ENCODE measurements around the gene ABCD4.

The ABCD4 gene

DNA sequence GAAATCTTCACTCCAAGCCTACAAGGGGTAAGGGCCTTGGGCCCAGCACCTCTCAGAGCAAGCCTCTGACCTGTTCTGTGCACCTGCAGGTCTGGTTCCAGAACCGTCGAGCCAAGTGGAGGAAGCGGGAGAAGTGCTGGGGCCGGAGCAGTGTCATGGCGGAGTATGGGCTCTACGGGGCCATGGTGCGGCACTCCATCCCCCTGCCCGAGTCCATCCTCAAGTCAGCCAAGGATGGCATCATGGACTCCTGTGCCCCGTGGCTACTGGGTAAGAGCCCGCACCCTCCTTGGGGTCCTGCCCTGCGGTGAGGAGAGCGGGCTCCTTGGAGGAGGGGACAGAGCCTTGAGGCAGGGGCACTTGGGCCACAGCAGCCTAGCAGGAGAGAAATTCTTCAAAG is 43.2 kb downstream of the ABCD4 start:
- DNase-seq (ENCODE audit: low spot score): no peak

GRCh38 chr14:74258764-74259035 is 44.0 kb downstream of the ABCD4 start:
- DNase-seq (ENCODE audit: low spot score): no peak

DNA sequence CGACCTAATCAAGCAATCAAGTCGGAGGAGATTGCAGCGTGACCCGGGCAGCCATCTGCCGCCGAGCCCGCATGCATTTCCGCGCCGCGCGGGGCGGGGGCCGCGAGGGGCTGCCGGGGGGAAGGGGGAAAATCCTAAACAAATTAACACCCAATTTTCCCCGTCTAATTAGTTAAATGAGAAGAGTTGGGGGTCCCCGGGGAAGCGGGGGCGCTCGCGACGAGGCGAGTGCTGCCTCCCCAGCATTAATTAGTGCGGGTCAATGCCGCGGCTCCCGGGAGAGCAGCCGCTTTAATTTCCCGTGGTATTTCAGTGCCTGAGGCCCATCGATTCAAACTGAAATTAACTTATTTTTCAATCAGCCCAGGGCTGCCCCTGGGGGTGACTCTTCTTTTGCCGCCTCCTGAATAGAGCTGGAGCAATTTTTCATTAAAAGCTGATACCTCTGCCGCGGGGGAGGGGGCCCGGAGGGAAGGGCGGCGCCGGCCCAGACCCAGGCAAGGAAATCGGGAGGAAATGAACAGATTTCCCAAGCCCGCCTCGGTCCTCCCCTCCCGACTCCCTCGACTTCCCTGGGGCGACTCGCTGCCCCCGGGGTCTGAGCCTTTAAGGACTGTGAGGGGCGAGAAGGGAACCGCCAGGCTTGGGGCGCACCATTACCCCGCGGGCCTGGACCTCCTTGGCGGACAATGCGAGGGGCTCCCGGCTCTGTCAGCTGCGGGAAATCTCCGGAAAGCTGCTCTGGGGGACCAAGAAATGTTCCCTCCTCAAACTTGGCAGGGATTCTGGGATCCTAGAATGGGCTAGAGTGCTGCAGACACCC is 44.6 kb downstream of the ABCD4 start:
- DNase-seq (ENCODE audit: low spot score): no peak

- peak; percentile 59 for DNase-seq (ENCODE audit: low spot score)
Observed at GRCh38 chr14:74257078-74257940, 45.4 kb downstream of the ABCD4 start.

GRCh38 chr14:74255281-74255680 is 47.5 kb downstream of the ABCD4 start:
- DNase-seq (ENCODE audit: low spot score): no peak

DNA sequence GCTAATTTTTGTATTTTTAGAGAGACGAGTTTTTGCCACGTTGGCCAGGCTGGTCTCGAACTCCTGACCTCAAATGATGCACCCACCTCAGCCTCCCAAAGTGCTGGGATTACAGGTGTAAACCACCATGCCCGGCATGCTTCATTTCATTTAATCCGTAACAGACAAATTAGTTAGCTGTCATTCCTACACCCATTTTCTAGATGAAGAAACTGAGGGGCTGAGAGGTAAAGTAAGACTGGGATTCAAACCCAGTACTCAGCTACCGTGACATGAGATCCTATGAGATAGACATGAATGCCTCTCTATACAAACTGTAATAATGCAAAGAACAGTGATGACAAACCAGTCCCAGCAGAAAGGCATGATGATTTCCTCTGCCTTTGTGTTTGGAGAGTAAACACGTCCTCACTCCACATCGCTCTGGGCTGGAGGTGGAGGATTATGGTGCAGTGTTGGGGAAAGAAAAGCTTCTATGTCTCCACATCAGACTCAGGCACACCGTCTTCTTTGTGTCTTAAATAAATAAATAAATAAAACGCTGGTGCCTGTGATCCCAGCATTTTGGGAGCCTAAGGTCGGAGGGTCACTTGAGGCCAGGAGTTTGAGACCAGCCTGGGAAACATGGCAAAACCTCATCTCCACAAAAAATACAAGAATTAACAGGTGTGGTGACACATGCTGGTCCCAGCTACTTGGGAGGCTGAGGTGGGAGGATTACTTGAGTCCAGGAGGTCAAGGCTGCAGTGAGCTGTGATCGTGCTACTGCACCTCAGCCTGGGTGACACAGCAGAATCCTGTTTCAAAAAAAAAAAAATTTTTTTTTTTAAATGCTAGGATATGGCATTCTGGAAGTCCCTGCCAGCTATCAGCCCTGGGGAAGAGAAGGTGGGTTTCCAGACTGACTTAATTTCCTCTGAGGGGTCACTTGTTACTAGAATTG is 53.0 kb downstream of the ABCD4 start:
- no peak for DNase-seq (ENCODE audit: low spot score)

- no peak for DNase-seq (ENCODE audit: low spot score)
Observed at GRCh38 chr14:74248017-74248416, 54.7 kb downstream of the ABCD4 start.

GRCh38 chr14:74246542-74246941 is 56.2 kb downstream of the ABCD4 start:
- no peak for DNase-seq (ENCODE audit: low spot score)

GRCh38 chr14:74245292-74245691 is 57.4 kb downstream of the ABCD4 start:
- no peak for DNase-seq (ENCODE audit: low spot score)

DNA sequence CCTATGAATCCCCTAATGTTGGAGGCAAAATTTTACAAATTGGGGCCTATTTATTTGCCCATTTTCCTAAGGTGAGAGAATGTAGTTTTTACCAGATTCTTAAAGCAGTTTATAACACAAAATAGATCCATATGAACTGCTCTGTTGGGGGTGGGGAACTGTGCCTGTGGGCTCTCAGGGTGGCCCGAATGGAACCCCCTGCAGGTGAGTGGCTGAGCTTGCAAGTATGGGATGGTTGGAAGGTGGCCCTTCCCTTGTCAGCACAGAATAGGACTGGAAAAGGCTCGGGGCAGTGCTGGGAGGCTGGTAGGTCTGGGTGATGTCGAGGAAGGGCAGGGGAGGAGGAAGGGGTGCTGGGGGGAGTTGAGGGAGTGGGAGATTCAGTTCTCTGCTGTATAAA is 58.6 kb downstream of the ABCD4 start:
- no peak for DNase-seq (ENCODE audit: low spot score)

GRCh38 chr14:74243051-74243450 is 59.7 kb downstream of the ABCD4 start:
- DNase-seq (ENCODE audit: low spot score): no peak

GRCh38 chr14:74242780-74243042 is 60.0 kb downstream of the ABCD4 start:
- DNase-seq (ENCODE audit: low spot score): no peak

GRCh38 chr14:74242021-74242779 is 60.5 kb downstream of the ABCD4 start:
- DNase-seq (ENCODE audit: low spot score): no peak

DNA sequence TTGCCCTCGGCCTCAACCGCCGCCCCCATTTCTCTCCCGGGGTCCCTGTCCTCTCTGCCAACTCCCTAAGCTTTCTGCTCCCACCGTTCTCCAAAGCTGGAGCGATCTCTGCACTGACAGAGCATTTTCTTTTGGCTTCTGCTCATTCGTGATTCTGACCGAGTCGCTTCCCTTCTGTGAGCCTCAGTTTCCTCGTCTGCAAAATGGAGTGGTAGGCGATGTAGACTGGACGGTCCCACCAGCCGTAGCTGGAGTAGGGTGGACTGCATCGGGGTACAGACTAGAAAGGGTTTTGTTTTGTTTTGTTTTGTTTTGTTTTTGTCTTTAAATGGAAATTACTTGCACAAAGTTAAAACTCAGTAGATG is 61.1 kb downstream of the ABCD4 start:
- no peak for DNase-seq (ENCODE audit: low spot score)

DNA sequence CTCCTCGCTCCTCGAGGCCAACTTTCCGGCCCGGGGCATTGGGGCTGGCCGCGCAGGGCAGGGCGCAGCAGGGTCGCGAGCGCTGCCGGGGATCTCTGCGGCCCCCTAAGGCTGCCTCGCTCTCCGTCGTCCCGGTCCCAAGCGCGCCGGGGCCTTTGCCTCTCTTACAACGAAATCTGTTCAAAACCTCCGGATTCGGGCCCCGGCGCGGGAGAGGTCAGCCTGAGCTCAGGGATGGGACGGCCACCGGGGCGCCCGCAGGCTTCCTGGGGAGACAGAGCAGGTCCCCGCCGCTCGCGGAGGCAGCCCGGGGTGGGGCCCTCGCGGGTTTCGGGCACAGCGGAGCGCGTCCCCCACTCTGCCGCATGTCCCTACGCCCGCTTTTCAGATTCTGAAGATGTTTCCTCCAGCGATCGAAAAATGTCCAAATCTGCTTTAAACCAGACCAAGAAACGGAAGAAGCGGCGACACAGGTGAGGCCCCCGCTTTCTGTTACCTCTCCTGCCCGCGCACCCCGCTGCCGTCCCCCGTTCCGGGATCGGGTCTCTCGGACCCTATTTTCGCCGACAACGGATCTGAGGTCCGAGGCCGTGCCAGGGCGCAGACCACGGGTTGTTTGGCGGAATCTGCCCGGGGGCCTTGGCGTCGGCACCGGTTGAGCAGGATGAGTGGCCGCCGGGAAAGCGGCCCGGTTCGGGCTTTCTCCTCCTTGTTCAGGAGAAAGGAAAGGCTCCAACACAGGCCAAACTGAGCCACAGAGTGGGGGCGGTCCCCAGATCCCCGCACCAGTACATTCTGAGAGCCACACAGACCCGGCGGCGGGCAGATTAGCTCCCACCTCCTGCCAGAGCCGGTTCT is 61.7 kb downstream of the ABCD4 start:
- no peak for DNase-seq (ENCODE audit: low spot score)

DNA sequence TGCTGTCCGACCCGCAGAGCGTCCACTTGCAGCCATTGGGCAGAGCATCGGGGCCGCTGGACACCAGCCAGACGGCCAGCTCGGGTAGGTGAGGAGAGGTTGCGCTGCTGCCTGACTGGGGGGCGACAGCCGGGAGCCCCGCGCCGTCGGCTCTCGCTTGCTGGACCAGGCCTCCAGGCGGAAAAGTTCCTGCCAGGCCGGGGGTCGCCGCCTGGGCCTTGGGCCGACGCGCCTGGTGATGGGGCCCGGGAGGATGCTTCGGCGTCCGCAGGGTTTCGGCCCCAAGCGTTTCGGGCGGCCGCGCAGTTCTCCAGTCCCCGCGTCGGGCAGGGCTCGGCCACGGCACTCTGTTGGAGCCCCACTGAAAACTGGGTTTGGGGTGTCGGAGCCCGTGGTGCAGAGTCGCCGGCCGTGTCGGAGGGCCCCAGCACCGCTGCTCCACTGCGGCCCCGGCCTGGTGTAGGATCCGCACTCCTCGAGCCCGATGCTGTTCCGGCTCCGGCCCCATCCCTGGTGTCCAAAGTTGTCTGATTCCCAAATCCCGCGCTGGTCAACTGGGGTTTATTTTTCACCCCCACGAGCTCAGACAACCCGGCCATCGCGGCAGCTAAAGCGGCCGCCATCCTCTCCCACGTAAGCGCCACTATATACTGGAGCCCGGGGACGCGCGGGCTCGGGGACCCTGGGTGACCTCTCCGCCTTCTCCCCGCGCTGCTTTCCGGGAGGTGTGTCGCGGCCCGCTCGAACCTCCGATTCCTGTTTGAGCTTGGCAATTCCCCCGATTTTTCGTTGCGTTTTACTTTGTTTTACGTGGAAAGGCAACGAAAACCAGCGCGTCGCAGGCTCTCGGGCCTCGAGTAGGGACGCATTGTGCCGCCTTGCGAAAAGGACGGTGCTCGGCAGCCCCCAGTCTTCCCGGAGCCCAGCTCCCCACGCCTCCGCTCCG is 62.6 kb downstream of the ABCD4 start:
- no peak for DNase-seq (ENCODE audit: low spot score)

DNA sequence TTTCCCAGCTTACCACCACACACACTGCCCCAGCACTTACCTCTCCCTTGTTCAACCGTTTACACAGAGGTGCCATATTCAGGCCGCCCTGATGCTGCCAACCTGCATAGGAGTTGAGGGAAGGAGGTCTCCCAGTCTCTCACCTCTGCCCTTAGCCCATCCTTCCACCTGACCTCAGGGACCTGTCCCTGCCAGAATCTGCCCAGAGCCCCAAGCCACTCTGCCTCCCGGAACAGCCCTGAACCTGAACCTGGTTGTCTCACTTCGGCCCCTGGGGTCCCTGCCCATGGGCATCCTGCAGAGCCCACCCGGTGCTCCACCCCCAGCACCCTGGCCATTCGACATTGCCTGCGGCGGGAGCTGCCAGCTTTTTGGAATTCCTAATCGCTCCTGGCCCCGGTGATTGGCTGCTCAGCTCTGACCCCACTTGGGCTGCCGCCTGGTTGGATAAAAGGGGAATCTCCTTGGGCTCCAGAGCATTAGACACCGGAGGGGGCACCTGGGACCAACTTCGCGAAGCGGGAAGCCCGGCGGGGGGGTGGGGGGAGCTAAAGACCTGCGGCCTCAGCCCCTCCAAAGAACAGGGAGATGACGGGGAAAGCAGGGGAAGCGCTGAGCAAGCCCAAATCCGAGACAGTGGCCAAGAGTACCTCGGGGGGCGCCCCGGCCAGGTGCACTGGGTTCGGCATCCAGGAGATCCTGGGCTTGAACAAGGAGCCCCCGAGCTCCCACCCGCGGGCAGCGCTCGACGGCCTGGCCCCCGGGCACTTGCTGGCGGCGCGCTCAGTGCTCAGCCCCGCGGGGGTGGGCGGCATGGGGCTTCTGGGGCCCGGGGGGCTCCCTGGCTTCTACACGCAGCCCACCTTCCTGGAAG is 63.5 kb downstream of the ABCD4 start, which contains the start of gene VSX2:
Gene VSX2 (plus strand): TSS at position 476 of the 874 bp plus-strand sequence. CDS start 113 bp downstream, at position 589.
- DNase-seq (ENCODE audit: low spot score): no peak

- DNase-seq (ENCODE audit: low spot score): no peak
Observed at GRCh38 chr14:74237441-74237840, 65.3 kb downstream of the ABCD4 start.

Data from hematopoietic multipotent progenitor cell treated with erythropoietin and hydrocortisone succinate and interleukin-3 and kit ligand, for 15 days (in vitro differentiated cells).